HepG2 (cell line): ENCODE data around the gene DSN1. TPM values are rescaled to one million over a fixed set of nuclear protein-coding genes. Genes with fewer than 3 reads are reported as not detected.

Experiments used
- AGO1 ChIP-seq: fragments of 200-400 bp; formaldehyde crosslinking; IDR thresholded peaks from 2 replicates; pipeline ENCODE4 v1.6.1; 2017; ENCODE audit warnings: mild to moderate bottlenecking, low read depth, low read length, moderate library complexity; ENCODE audit not compliant: poor library complexity, severe bottlenecking
- ATF5 ChIP-seq: sonication (generic); formaldehyde crosslinking; IDR thresholded peaks from 2 replicates; pipeline ENCODE4 v1.4.0; 2020; ENCODE audit warnings: mild to moderate bottlenecking, low read depth, missing genetic modification reagents
- CBX1 ChIP-seq: IDR thresholded peaks from one replicate; pipeline ENCODE4 v1.6.1; 2016; ENCODE audit warnings: antibody characterized with exemption, low read depth
- FIP1L1 ChIP-seq: fragments of 200-400 bp; formaldehyde crosslinking; IDR thresholded peaks from 2 replicates; pipeline ENCODE4 v1.6.1; 2018; ENCODE audit warnings: low read depth, mild to moderate bottlenecking, low read length, moderate library complexity, borderline replicate concordance; ENCODE audit not compliant: insufficient read depth
- GATA4 ChIP-seq: sonication (generic); IDR thresholded peaks from 2 replicates; pipeline ENCODE4 v1.6.1; 2016; ENCODE audit warnings: antibody characterized with exemption, low read depth, borderline replicate concordance
- IKZF5 ChIP-seq: IDR thresholded peaks from 2 replicates; pipeline ENCODE4 v1.6.1; 2018; ENCODE audit warnings: missing genetic modification reagents, mild to moderate bottlenecking, missing compliant biosample characterization
- ISL2 ChIP-seq: sonication (generic); formaldehyde crosslinking; IDR thresholded peaks from 2 replicates; pipeline ENCODE4 v1.5.0; 2020; ENCODE audit warnings: missing genetic modification reagents
- MED8 ChIP-seq: sonication (generic); formaldehyde crosslinking; IDR thresholded peaks from 2 replicates; pipeline ENCODE4 v1.8.1; 2023; ENCODE audit warnings: mild to moderate bottlenecking, missing genetic modification reagents; ENCODE audit not compliant: insufficient replicate concordance
- NFRKB ChIP-seq: fragments of 450-650 bp; IDR thresholded peaks from 2 replicates; pipeline ENCODE4 v1.6.1; 2017
- RBM39 ChIP-seq: fragments of 200-400 bp; formaldehyde crosslinking; IDR thresholded peaks from one replicate; pipeline ENCODE4 v1.6.1; 2018; ENCODE audit warnings: antibody characterized with exemption, mild to moderate bottlenecking, low read depth, low read length; ENCODE audit not compliant: poor library complexity, severe bottlenecking
- RCOR2 ChIP-seq: IDR thresholded peaks from 2 replicates; pipeline ENCODE4 v1.6.1; 2016; ENCODE audit warnings: missing biosample characterization, missing genetic modification reagents
- RFX1 ChIP-seq: fragments of 450-650 bp; IDR thresholded peaks from 2 replicates; pipeline ENCODE4 v1.6.1; 2017
- SIN3A ChIP-seq: IDR thresholded peaks from 2 replicates; pipeline ENCODE4 v1.6.1; 2011; ENCODE audit warnings: low read depth, mild to moderate bottlenecking, control low read depth, low read length, borderline replicate concordance
- SMAD3 ChIP-seq: sonication (generic); formaldehyde crosslinking; IDR thresholded peaks from 2 replicates; pipeline ENCODE4 v1.4.0; 2020; ENCODE audit warnings: missing genetic modification reagents
- SOX13 ChIP-seq, 3 experiments: fragments of 450-650 bp in 1 of 3; sonication (generic) in 1 of 3; formaldehyde crosslinking in 1 of 3; IDR thresholded peaks in 2 of 3; conservative IDR thresholded peaks in 1 of 3; 2 replicates each; pipeline versions ENCODE4 v1.5.0 to v1.6.1; 2016 to 2020; ENCODE audit warnings: antibody characterized with exemption in 1 of 3, mild to moderate bottlenecking in 1 of 3, missing compliant biosample characterization in 1 of 3, missing genetic modification reagents in 1 of 3, moderate library complexity in 1 of 3
- TBP ChIP-seq: sonication (generic); formaldehyde crosslinking; IDR thresholded peaks from 2 replicates; pipeline ENCODE4 v1.5.0; 2020; ENCODE audit warnings: missing genetic modification reagents
- TCF12 ChIP-seq, 2 experiments: fragments of 450-650 bp in 1 of 2; sonication (generic) in 1 of 2; formaldehyde crosslinking in 1 of 2; IDR thresholded peaks; 2 replicates each; pipeline versions ENCODE4 v1.6.1 to v1.8.0; 2017 to 2022; ENCODE audit warnings: antibody characterized with exemption in 1 of 2, mild to moderate bottlenecking in 1 of 2, missing genetic modification reagents in 1 of 2, moderate library complexity in 1 of 2
- ZNF18 ChIP-seq: sonication (generic); formaldehyde crosslinking; IDR thresholded peaks from 2 replicates; pipeline ENCODE4 v1.8.0; 2022; ENCODE audit warnings: mild to moderate bottlenecking, missing genetic modification reagents; ENCODE audit not compliant: insufficient replicate concordance
- ZNF234 ChIP-seq: sonication (generic); formaldehyde crosslinking; conservative IDR thresholded peaks from 2 replicates; pipeline ENCODE4 v1.5.1; 2020; ENCODE audit warnings: mild to moderate bottlenecking, missing genetic modification reagents
- ZNF256 ChIP-seq: sonication (generic); formaldehyde crosslinking; conservative IDR thresholded peaks from 2 replicates; pipeline ENCODE4 v1.4.0; 2020; ENCODE audit warnings: missing genetic modification reagents
- ZNF503 ChIP-seq: sonication (generic); formaldehyde crosslinking; IDR thresholded peaks from 2 replicates; pipeline ENCODE4 v1.4.0; 2020; ENCODE audit warnings: missing genetic modification reagents
- ZNF589 ChIP-seq: sonication (generic); formaldehyde crosslinking; conservative IDR thresholded peaks from 2 replicates; pipeline ENCODE4 v1.8.0; 2022; ENCODE audit warnings: mild to moderate bottlenecking, moderate library complexity, missing genetic modification reagents
- ZNF605 ChIP-seq: sonication (generic); formaldehyde crosslinking; IDR thresholded peaks from 2 replicates; pipeline ENCODE4 v1.8.0; 2022; ENCODE audit warnings: mild to moderate bottlenecking, missing genetic modification reagents
- polyA plus RNA-seq, 8 experiments: library from polyadenylated mRNA; depleted of rRNA in 3 of 8; stranded (reverse) in 7 of 8; unstranded in 1 of 8; fragments of >200 nt; fragmentation: Illumina TruSeq in 4 of 8; extraction: Trizol in 4 of 8; gene quantifications; 2 replicates each; pipeline versions ENCODE4 v1.2.1 to v1.2.3, GENCODE V29; 2011 to 2016; ENCODE audit warnings: low read depth in 4 of 8, missing spikeins in 1 of 8, mixed read lengths in 1 of 8; ENCODE audit not compliant: insufficient read depth in 1 of 8
- total RNA-seq, 5 experiments: library from RNA; depleted of rRNA; stranded (reverse); fragments of >200 nt; fragmentation: Illumina TruSeq; extraction: Trizol; gene quantifications; 2 replicates each; pipeline ENCODE4 v1.2.3, GENCODE V29; 2016; ENCODE audit warnings: low read depth in 1 of 5

The DSN1 gene
- total and polyA plus RNA-seq, 2 of the 13 experiments (the other 11 are each of a cell fraction or from before 2014, with no cell fraction given) = 18.7 to 53.7 TPM

- TF ChIP-seq GATA4 (no peak; the same call in 1 of the 2 replicates), CBX1 (peak; percentile 79), ZNF18 (CRISPR knock-in tag) (peak; percentile 94), AGO1 (peak; percentile 71), ZNF256 (peak; percentile 47), RCOR2 (no peak; the same call in none of the 2 replicates), ZNF589 (0 out of 2 replicates have a peak, but pooled peaks have one; percentile 48), ZNF605 (CRISPR knock-in tag) (peak; percentile 94), SOX13 (IDR thresholded peaks at IDR 0.05) (no peak), SOX13 (CRISPR knock-in tag; conservative IDR thresholded peaks at IDR 0.05 in 1 of 2, IDR thresholded peaks at IDR 0.05 in 1 of 2) (peak; percentile 2 to 90; a peak in 1 of 4 replicates), RFX1 (no peak), TBP (CRISPR knock-in tag) (no peak), SMAD3 (CRISPR knock-in tag) (peak; percentile 81), RBM39 (peak; percentile 61), ZNF503 (CRISPR knock-in tag) (peak; percentile 31; the same call in 1 of the 2 replicates), IKZF5 (peak; percentile 86), ATF5 (CRISPR knock-in tag) (peak; percentile 79; the same call in 1 of the 2 replicates), ISL2 (CRISPR knock-in tag) (peak; percentile 55), MED8 (peak; percentile 49), NFRKB (no peak), ZNF234 (CRISPR knock-in tag) (peak; percentile 87; the same call in 1 of the 2 replicates), SIN3A (peak; percentile 99), FIP1L1 (0 out of 2 replicates have a peak, but pooled peaks have one; percentile 65), TCF12 (IDR thresholded peaks at IDR 0.05) (no peak), TCF12 (CRISPR knock-in tag; IDR thresholded peaks at IDR 0.05) (0 out of 2 replicates have a peak, but pooled peaks have one; percentile 6)
Measured at GRCh38 chr20:36773597-36774390, at the start of gene DSN1 (continued).
